Islet of Langerhans (tissue), 1 donor: Measurements from ENCODE around the gene CYP2B6.
"Not testable (repeated sequence)": the region's sequence is repeated elsewhere in the genome, so short reads cannot be mapped to it uniquely, and the experiment has no call there.

Experiments used
- FAIRE-seq: peaks from one replicate; lab custom pipeline; 2011; peaks lifted over from hg19 to GRCh38; lab: Jason Lieb, UNC

Gene CYP2B6

DNA sequence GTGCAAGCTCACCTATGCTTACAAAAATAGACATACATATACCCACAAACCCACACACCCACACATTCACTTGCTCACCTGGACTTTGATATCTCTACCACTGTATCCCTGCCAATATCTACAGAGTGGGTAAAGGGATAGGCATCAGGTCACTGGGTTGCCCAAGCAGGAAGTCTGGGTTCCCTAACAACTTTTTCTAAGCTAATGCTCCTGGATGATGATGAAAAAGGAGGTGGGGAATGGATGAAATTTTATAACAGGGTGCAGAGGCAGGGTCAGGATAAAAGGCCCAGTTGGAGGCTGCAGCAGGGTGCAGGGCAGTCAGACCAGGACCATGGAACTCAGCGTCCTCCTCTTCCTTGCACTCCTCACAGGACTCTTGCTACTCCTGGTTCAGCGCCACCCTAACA, at the start of gene CYP2B6:
CYP2B6 (plus strand) TSS at position 311 of the 410 bp plus-strand sequence; CDS start at position 335, 24 bp downstream.
- no peak for FAIRE-seq

- no peak for FAIRE-seq
These were observed 49.4 kb upstream of the CYP2B6 start for GRCh38 chr19:40941481-40942219.

DNA sequence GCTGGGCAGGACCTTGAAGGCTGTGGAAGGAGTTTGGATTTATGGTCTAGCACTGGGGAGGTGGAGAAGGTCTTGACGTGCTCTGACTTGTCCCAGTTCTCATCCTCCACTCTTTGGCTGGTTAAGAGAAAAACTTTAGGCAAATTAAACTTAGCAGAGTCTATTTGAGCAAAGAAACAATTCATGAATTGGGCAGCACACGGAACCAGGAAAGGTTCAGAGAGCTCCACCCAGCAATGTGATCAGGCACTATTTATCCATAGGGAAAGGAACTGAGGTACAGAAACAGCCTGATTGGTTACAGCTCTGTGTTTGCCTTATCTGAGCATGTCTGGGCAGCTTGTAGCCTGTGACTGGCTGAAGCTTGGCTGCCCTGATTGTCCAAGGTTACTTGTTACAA, 45.4 kb upstream of the CYP2B6 start:
- no peak for FAIRE-seq

GRCh38 chr19:40947114-40947513, 44.0 kb upstream of the CYP2B6 start:
- no peak for FAIRE-seq

DNA sequence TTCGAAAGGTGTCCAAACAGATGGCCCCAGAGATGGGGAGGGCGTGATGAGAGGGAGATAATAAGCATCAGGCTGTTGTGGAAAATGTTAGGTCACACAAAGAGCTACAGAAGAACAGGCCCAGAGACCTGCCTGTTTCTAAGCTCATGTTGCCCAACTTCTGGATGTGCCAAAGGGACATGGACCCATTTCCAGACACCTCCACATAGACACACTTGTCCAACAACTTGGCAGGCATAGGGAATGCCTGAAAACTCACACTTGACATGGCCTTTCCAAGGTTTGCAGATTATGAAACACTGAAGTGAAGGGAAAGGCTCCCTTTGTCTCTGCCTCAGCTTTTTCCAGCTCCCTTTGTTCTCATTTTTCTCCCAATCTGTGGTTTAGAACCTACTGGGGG, 43.5 kb upstream of the CYP2B6 start:
- no peak for FAIRE-seq

GRCh38 chr19:40948580-40949299, 42.3 kb upstream of the CYP2B6 start:
- no peak for FAIRE-seq

GRCh38 chr19:40954573-40954972, 36.5 kb upstream of the CYP2B6 start:
- no peak for FAIRE-seq

- FAIRE-seq: no peak
These were observed 31.7 kb upstream of the CYP2B6 start for GRCh38 chr19:40959338-40959737.

GRCh38 chr19:40960062-40960685, 30.9 kb upstream of the CYP2B6 start:
- FAIRE-seq: no peak

- FAIRE-seq: no peak
These were observed 30.3 kb upstream of the CYP2B6 start for GRCh38 chr19:40960780-40961179.

GRCh38 chr19:40962460-40962961, 28.6 kb upstream of the CYP2B6 start:
- no peak for FAIRE-seq

GRCh38 chr19:40964361-40964760, 26.7 kb upstream of the CYP2B6 start:
- not testable (repeated sequence) for FAIRE-seq

- not testable (repeated sequence) for FAIRE-seq
These were observed 25.7 kb upstream of the CYP2B6 start for GRCh38 chr19:40965351-40965750.

- not testable (repeated sequence) for FAIRE-seq
These were observed 24.5 kb upstream of the CYP2B6 start for GRCh38 chr19:40966591-40966990.

- not testable (repeated sequence) for FAIRE-seq
These were observed 23.0 kb upstream of the CYP2B6 start for GRCh38 chr19:40968065-40968464.

GRCh38 chr19:40969721-40970120, 21.4 kb upstream of the CYP2B6 start:
- FAIRE-seq: not testable (repeated sequence)

DNA sequence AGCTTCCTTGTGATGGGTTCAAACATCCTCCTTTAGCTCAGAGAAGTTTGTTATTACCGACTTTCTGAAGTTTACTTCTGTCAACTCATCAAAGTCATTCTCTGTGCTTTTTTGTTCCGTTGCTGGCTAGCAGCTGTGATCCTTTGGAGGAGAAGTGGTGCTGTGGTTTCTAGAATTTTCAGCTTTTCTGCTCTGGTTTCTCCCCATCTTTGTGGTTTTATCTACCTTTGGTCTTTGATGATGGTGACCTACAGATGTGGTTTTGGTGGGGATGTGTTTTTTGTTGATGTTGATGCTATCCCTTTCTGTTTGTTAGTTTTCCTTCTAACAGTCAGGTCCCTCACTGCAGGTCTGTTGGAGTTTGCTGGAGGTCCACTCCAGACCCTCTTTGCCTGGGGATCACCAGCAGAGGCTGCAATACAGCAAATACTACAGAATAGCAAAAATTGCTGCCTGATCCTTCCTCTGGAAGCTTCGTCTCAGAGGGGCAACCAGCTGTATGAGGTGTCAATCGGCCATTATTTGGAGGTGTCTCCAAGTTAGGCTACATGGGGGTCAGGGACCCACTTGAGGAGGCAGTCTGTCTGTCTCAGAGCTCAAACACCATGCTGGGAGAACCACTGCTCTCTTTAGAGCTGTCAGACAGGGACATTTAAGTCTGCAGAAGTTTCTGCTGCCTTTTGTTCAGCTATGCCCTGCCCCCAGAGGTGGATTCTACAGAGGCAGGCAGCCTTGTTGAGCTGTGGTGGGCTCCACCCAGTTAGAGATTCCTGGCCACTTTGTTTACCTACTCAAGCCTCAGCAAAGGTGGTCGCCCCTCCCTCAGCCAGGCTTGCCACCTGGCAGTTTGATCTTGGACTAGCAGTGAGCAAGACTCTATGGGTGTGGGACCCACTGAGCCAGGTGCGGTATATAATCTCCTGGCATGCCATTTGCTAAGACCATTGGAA, 20.4 kb upstream of the CYP2B6 start:
- not testable (repeated sequence) for FAIRE-seq

- FAIRE-seq: no peak
These were observed 16.4 kb upstream of the CYP2B6 start for GRCh38 chr19:40974633-40975037.

- FAIRE-seq: no peak
These were observed 14.9 kb upstream of the CYP2B6 start for GRCh38 chr19:40976134-40976533.

DNA sequence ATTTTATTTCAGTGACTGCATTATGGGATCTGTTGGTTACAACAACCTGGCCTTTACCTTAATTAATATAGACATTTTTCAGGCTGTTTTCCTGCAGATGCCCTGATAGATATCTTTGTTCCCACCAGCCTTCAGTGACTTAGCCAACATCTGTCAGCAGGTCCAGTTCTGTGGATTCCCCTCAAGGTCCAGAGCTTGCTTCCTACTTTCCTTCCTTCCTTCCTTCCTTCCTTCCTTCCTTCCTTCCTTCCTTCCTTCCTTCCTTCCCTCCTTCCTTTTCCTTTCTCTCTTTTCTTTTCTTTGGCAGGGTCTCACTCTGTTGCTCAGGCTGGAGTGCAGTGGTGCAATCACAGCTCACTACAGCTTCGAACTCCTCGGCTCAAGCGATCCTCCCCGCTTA, 14.4 kb upstream of the CYP2B6 start:
- no peak for FAIRE-seq

GRCh38 chr19:40979759-40980158, 11.3 kb upstream of the CYP2B6 start:
- not testable (repeated sequence) for FAIRE-seq
